MM.1S (cell line): ENCODE measurements around the gene PXDC1.
"Not testable (repeated sequence)": the region's sequence is repeated elsewhere in the genome, so short reads cannot be mapped to it uniquely, and the experiment has no call there.

Source experiments
- DNase-seq: peaks from one replicate; pipeline ENCODE4 v3.0.0-alpha.2; 2015
- H2AFZ ChIP-seq: fragments of 300-600 bp; sonication (generic); 2 replicates; pipeline ENCODE4 v1.6.0; 2016; ENCODE audit warnings: antibody characterized with exemption, low read length
- H3F3A ChIP-seq: fragments of 300-600 bp; sonication (generic); 2 replicates; pipeline ENCODE4 v1.6.1; 2016; ENCODE audit warnings: mild to moderate bottlenecking, antibody characterized with exemption, low read length, moderate library complexity, mixed read lengths; ENCODE audit not compliant: insufficient read depth
- H3K27ac ChIP-seq: fragments of 300-600 bp; sonication (generic); 2 replicates; pipeline ENCODE4 v1.5.1; 2016; ENCODE audit warnings: mild to moderate bottlenecking, low read length
- H3K27me3 ChIP-seq: fragments of 300-600 bp; sonication (generic); replicated peaks from 2 replicates; pipeline ENCODE4 v1.6.0; 2016; ENCODE audit warnings: low read length; ENCODE audit not compliant: insufficient read depth
- H3K36me3 ChIP-seq: fragments of 300-600 bp; sonication (generic); replicated peaks from 2 replicates; pipeline ENCODE4 v1.6.1; 2016; ENCODE audit warnings: mild to moderate bottlenecking, low read length, mixed read lengths; ENCODE audit not compliant: insufficient read depth
- H3K4me1 ChIP-seq: fragments of 300-600 bp; sonication (generic); 2 replicates; pipeline ENCODE4 v1.6.1; 2016; ENCODE audit warnings: low read length, mixed read lengths
- H3K4me2 ChIP-seq: fragments of 300-600 bp; sonication (generic); 2 replicates; pipeline ENCODE4 v1.6.0; 2016; ENCODE audit warnings: low read depth, low read length
- H3K4me3 ChIP-seq: fragments of 300-600 bp; sonication (generic); 2 replicates; pipeline ENCODE4 v1.5.1; 2016; ENCODE audit warnings: low read length, mixed read lengths
- H3K79me2 ChIP-seq: fragments of 300-600 bp; sonication (generic); 2 replicates; pipeline ENCODE4 v1.6.1; 2016; ENCODE audit warnings: mixed run types, low read length, mixed read lengths
- H3K9ac ChIP-seq: fragments of 300-600 bp; sonication (generic); 2 replicates; pipeline ENCODE4 v1.6.1; 2016; ENCODE audit warnings: low read length, mixed read lengths
- H3K9me2 ChIP-seq: fragments of 300-600 bp; sonication (generic); replicated peaks from 2 replicates; pipeline ENCODE4 v1.6.1; 2016; ENCODE audit warnings: mild to moderate bottlenecking, low read length, mixed read lengths; ENCODE audit not compliant: insufficient read depth
- H3K9me3 ChIP-seq: fragments of 300-600 bp; sonication (generic); replicated peaks from 2 replicates; pipeline ENCODE4 v1.6.1; 2016; ENCODE audit warnings: mild to moderate bottlenecking, low read length, mixed read lengths; ENCODE audit not compliant: insufficient read depth
- H4K20me1 ChIP-seq: fragments of 300-600 bp; sonication (generic); 2 replicates; pipeline ENCODE4 v1.6.1; 2016; ENCODE audit warnings: mild to moderate bottlenecking, low read length, moderate library complexity, mixed read lengths; ENCODE audit not compliant: insufficient read depth
- EZH2 ChIP-seq: fragments of 300-600 bp; sonication (generic); optimal IDR thresholded peaks from 2 replicates; pipeline ENCODE3; 2017; ENCODE audit warnings: low read depth, mild to moderate bottlenecking, antibody characterized with exemption, low read length, mixed read lengths
- EZH2phosphoT487 ChIP-seq: fragments of 300-600 bp; sonication (generic); IDR thresholded peaks from 2 replicates; pipeline ENCODE4 v1.6.1; 2018; ENCODE audit warnings: antibody characterized with exemption, low read length
- TF ChIP-seq, protein P1 (sequence below): fragments of 300-600 bp; sonication (generic); IDR thresholded peaks from 2 replicates; pipeline ENCODE4 v1.5.1; 2016; ENCODE audit warnings: antibody characterized with exemption, low read length, mixed read lengths

PXDC1 gene

DNA sequence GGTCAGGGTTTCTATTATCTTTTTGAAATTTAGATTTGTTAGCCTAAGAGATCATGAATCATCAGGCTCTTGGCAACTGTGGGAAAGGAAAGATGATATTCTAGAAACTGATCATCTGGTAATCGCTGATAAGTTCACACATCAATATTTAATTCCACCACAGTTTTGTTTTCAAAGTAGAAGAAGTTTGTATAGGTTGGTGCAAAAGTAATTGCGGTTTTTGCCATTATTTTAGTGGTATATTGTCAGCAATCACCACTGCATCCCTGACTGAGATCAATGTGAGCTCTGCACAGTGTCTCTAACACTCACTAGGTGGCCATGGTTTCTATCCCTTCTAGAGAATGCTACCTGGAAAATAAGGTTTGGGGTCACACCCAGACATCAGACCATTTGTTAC is 17.0 kb upstream of the PXDC1 start:
- no peaks in the 10 kb centered on the region for H3K9me3 ChIP-seq
- no peak overlapping the region for H3K4me2 ChIP-seq
- TF ChIP-seq EZH2 (no peak), EZH2phosphoT487 (no peak)
- TF ChIP-seq, protein P1, sequence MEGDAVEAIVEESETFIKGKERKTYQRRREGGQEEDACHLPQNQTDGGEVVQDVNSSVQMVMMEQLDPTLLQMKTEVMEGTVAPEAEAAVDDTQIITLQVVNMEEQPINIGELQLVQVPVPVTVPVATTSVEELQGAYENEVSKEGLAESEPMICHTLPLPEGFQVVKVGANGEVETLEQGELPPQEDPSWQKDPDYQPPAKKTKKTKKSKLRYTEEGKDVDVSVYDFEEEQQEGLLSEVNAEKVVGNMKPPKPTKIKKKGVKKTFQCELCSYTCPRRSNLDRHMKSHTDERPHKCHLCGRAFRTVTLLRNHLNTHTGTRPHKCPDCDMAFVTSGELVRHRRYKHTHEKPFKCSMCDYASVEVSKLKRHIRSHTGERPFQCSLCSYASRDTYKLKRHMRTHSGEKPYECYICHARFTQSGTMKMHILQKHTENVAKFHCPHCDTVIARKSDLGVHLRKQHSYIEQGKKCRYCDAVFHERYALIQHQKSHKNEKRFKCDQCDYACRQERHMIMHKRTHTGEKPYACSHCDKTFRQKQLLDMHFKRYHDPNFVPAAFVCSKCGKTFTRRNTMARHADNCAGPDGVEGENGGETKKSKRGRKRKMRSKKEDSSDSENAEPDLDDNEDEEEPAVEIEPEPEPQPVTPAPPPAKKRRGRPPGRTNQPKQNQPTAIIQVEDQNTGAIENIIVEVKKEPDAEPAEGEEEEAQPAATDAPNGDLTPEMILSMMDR, result no peak
- H3K27me3 ChIP-seq, result no peaks in the 10 kb centered on the region
- H4K20me1 ChIP-seq, result no peaks in the 10 kb centered on the region
- no peak overlapping the region for H3K4me3 ChIP-seq
- no peak overlapping the region for H3K9ac ChIP-seq
- H3K79me2 ChIP-seq, result no peaks in the 10 kb centered on the region
- no peaks in the 10 kb centered on the region for H3K36me3 ChIP-seq
- no peak for DNase-seq
- no peaks in the 10 kb centered on the region for H3F3A ChIP-seq
- no peak overlapping the region for H2AFZ ChIP-seq
- H3K4me1 ChIP-seq, result no peaks in the 10 kb centered on the region
- no peaks in the 10 kb centered on the region for H3K9me2 ChIP-seq
- no peak overlapping the region for H3K27ac ChIP-seq

DNA sequence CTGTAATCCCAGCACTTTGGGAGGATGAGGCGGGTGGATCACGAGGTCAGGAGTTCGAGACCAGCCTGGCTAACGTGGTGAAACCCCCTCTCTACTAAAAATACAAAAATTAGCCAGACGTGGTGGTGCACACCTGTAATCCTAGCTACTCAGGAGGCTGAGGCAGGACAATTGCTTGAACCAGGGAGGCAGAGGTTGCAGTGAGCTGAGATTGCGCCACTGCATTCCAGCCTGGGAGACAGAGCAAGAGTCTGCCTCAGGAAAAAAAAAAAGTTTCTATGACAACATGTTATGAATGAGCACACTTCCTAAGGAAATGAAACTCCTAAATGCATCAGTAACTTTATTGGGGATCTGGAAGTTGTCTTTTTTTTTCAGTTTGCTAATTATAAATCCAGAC is 16.0 kb upstream of the PXDC1 start:
- H3K9me3 ChIP-seq, H2AFZ ChIP-seq, H3F3A ChIP-seq, H3K36me3 ChIP-seq, H3K4me1 ChIP-seq, H3K4me3 ChIP-seq, H3K9ac ChIP-seq, H3K79me2 ChIP-seq, H3K4me2 ChIP-seq, H3K27ac ChIP-seq, H3K9me2 ChIP-seq, H3K27me3 ChIP-seq, H4K20me1 ChIP-seq, DNase-seq: not testable (repeated sequence)

DNA sequence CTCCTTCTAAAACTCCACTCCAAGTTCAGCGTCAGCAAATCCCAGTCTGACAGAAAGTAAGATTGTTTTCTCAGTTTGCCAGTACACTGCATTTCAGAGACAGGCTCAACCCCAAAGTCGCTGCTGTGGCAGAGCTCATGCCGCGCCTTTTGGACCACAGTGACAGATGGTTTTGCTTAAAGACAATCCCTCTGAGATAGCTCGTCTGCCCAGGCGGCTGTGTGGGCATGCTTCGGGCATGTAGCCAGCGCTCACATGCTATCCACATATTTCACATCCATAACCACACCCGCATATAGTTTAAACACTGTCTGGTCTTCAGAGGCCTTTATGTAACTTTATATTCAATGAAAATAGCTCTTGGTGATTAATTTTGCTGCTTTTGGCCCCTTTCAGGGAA is 14.7 kb upstream of the PXDC1 start:
- H3F3A ChIP-seq, result no peaks in the 10 kb centered on the region
- H3K27me3 ChIP-seq, result no peaks in the 10 kb centered on the region
- no peak overlapping the region for H3K4me3 ChIP-seq
- H3K9ac ChIP-seq, result no peak overlapping the region
- H3K27ac ChIP-seq, result no peak overlapping the region
- DNase-seq, result no peak
- no peaks in the 10 kb centered on the region for H3K9me2 ChIP-seq
- no peaks in the 10 kb centered on the region for H3K36me3 ChIP-seq
- no peaks in the 10 kb centered on the region for H4K20me1 ChIP-seq
- no peaks in the 10 kb centered on the region for H3K4me1 ChIP-seq
- no peak overlapping the region for H2AFZ ChIP-seq
- no peak for TF ChIP-seq EZH2
- TF ChIP-seq, protein P1, result no peak
- H3K4me2 ChIP-seq, result no peak overlapping the region
- H3K79me2 ChIP-seq, result no peaks in the 10 kb centered on the region
- no peaks in the 10 kb centered on the region for H3K9me3 ChIP-seq

DNA sequence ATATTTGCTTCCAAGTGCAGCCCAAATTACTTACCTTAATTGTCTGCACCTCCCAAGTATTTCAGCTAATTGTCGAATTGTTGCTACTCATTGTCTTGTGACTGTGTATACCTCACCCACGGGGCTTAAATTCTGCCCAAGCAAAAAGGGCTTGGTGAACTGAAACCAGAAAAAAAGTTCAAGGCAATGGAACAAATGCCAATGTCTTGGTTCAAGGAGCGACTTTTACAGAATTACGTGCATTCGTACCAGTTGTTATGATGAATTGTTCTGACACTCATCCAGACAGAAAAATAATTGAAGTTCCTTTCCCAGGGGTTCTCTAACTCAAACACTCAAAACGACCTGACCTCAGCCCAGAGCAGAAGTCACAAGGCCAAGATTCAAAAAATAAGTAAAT is 13.9 kb upstream of the PXDC1 start:
- H3K4me2 ChIP-seq, result no peak overlapping the region
- H3K27me3 ChIP-seq, result no peaks in the 10 kb centered on the region

More for the DNA sequence above, 13.9 kb upstream of the PXDC1 start:
- Histone ChIP-seq H3F3A (no peaks in the 10 kb centered on the region), H3K79me2 (no peaks in the 10 kb centered on the region), H3K9me3 (no peaks in the 10 kb centered on the region), H3K4me3 (no peak overlapping the region), H3K9ac (no peak overlapping the region), H3K4me1 (no peaks in the 10 kb centered on the region), H2AFZ (no peak overlapping the region), H3K27ac (no peak overlapping the region), H4K20me1 (no peaks in the 10 kb centered on the region), H3K9me2 (no peaks in the 10 kb centered on the region), H3K36me3 (no peaks in the 10 kb centered on the region)
- TF ChIP-seq, protein P1, result no peak
- TF ChIP-seq EZH2 (no peak), EZH2phosphoT487 (no peak)
- DNase-seq, result no peak
